HCT116 (cell line): Measurements from ENCODE around the gene TUBB1. TPM values are rescaled to one million over a fixed set of nuclear protein-coding genes. Genes with fewer than 3 reads are reported as not detected.

Source experiments
- ATAC-seq: fragments of 200-7000 bp; cut with Tn5 transposase; 2 replicates; pipeline ENCODE4 v1.9.1; 2020; ENCODE audit warnings: mild to moderate bottlenecking, moderate library complexity
- BruUV-seq: library from RNA; stranded (reverse); fragments of 400-500 nt; replicated peaks from 2 replicates; lab custom pipeline; 2021; lab: Mats Ljungman, UMichigan
- CTCF ChIA-PET: fragments of 300-600 bp; sonication (Branson Sonifier 250); formaldehyde crosslinking; loops from one replicate; lab custom pipeline; 2021; ENCODE audit warnings: antibody characterized with exemption; lab: Charles Lee
- POLR2A ChIA-PET: fragments of 300-600, 350-600 bp; sonication (Branson Sonifier 250); formaldehyde crosslinking; loops from one replicate; lab custom pipeline; 2021; ENCODE audit warnings: antibody characterized with exemption; lab: Charles Lee
- RAD21 ChIA-PET, 2 experiments: fragments of 300-600 bp; sonication (Branson Sonifier 250); formaldehyde crosslinking; loops; one replicate each; lab custom pipeline; 2023; ENCODE audit warnings: low total read pairs in 2 of 2; ENCODE audit not compliant: uncharacterized antibody in 2 of 2, unreplicated experiment in 2 of 2, low non-redundant PET in 1 of 2; lab: Charles Lee
- DNase-seq: peaks from one replicate; pipeline ENCODE4 v3.0.0-alpha.2; 2010; ENCODE audit warnings: low read depth, low spot score
- H2AFZ ChIP-seq: fragments of 200-600 bp; shearing (Covaris generic), sonication (generic); 2 replicates; pipeline ENCODE4 v1.6.1; 2017; ENCODE audit warnings: low read depth, mixed run types, mixed read lengths, antibody characterized with exemption, low read length; ENCODE audit not compliant: poor library complexity, severe bottlenecking
- H3K27ac ChIP-seq: 2 replicates; pipeline ENCODE4 v1.5.1; 2012; ENCODE audit warnings: low read depth, low read length
- H3K27me3 ChIP-seq: fragments of 200-600 bp; sonication (generic); 2 replicates; pipeline ENCODE4 v1.6.1; 2016; ENCODE audit warnings: mixed run types, low read length, mixed read lengths; ENCODE audit not compliant: insufficient read depth
- H3K36me3 ChIP-seq, 2 experiments: fragments of 200-500 bp in 1 of 2; fragments of 200-600 bp in 1 of 2; sonication (Bioruptor generic) in 1 of 2; sonication (generic) in 1 of 2; 2 replicates each; pipeline versions ENCODE4 v1.5.1 to v1.6.1; 2014 to 2016; ENCODE audit warnings: low read length in 2 of 2, inconsistent platforms in 1 of 2, mixed read lengths in 1 of 2, mixed run types in 1 of 2; ENCODE audit not compliant: insufficient read depth in 2 of 2, control insufficient read depth in 1 of 2
- H3K4me1 ChIP-seq, 2 experiments: fragments of 200-600 bp in 1 of 2; sonication (generic) in 1 of 2; 2 replicates each; pipeline versions ENCODE4 v1.5.1 to v1.6.1; 2012 to 2017; ENCODE audit warnings: low read length in 2 of 2, inconsistent platforms in 1 of 2, mild to moderate bottlenecking in 1 of 2, mixed read lengths in 1 of 2, mixed run types in 1 of 2, moderate library complexity in 1 of 2; ENCODE audit not compliant: insufficient read depth in 2 of 2, control insufficient read depth in 1 of 2
- H3K4me2 ChIP-seq: fragments of 200-600 bp; sonication (generic); 2 replicates; pipeline ENCODE4 v1.6.1; 2017; ENCODE audit warnings: mixed run types, low read length, mixed read lengths
- H3K4me3 ChIP-seq, 2 experiments: fragments of 200-600 bp in 1 of 2; sonication (generic) in 1 of 2; replicated peaks in 1 of 2; 2 replicates each; pipeline ENCODE4 v1.5.1; 2011 to 2016; ENCODE audit warnings: low read length in 2 of 2, control low read depth in 1 of 2, low read depth in 1 of 2, mild to moderate bottlenecking in 1 of 2, mixed read lengths in 1 of 2, mixed run types in 1 of 2
- H3K79me2 ChIP-seq: fragments of 200-600 bp; sonication (generic); 2 replicates; pipeline ENCODE4 v1.6.1; 2017; ENCODE audit warnings: mild to moderate bottlenecking, mixed run types, low read length, moderate library complexity, mixed read lengths; ENCODE audit not compliant: insufficient read depth
- H3K9ac ChIP-seq: fragments of 200-600 bp; sonication (generic); 2 replicates; pipeline ENCODE4 v1.6.1; 2016; ENCODE audit warnings: low read length, mixed read lengths
- H3K9me2 ChIP-seq: fragments of 200-600 bp; sonication (generic), shearing (Covaris generic); 2 replicates; pipeline ENCODE4 v1.6.1; 2017; ENCODE audit warnings: mixed run types, mild to moderate bottlenecking, moderate library complexity; ENCODE audit not compliant: insufficient read depth
- H3K9me3 ChIP-seq, 2 experiments: fragments of 200-500 bp in 1 of 2; fragments of 200-600 bp in 1 of 2; sonication (Bioruptor generic) in 1 of 2; sonication (generic) in 1 of 2; 2 replicates each; pipeline ENCODE4 v1.6.1; 2014 to 2017; ENCODE audit warnings: low read length in 2 of 2, mixed read lengths in 2 of 2, inconsistent platforms in 1 of 2, low read depth in 1 of 2, mild to moderate bottlenecking in 1 of 2, mixed run types in 1 of 2, moderate library complexity in 1 of 2; ENCODE audit not compliant: control insufficient read depth in 1 of 2, insufficient read depth in 1 of 2
- H4K20me1 ChIP-seq: fragments of 200-600 bp; sonication (generic), shearing (Covaris generic); 2 replicates; pipeline ENCODE4 v1.6.1; 2017; ENCODE audit warnings: mixed run types, mild to moderate bottlenecking, moderate library complexity; ENCODE audit not compliant: insufficient read depth
- ATF3 ChIP-seq: IDR thresholded peaks from 2 replicates; pipeline ENCODE4 v1.6.1; 2012
- CBX3 ChIP-seq: IDR thresholded peaks from 2 replicates; pipeline ENCODE4 v1.6.1; 2012; ENCODE audit warnings: low read depth
- CEBPB ChIP-seq: IDR thresholded peaks from 2 replicates; pipeline ENCODE4 v1.6.1; 2012; ENCODE audit warnings: low read depth
- CTCF ChIP-seq, 3 experiments: fragments of 200-600 bp in 1 of 3; sonication (generic) in 1 of 3; IDR thresholded peaks in 2 of 3; conservative IDR thresholded peaks in 1 of 3; 2 replicates each; pipeline ENCODE4 v1.5.1; 2012 to 2017; ENCODE audit warnings: low read depth in 2 of 3, low read length in 2 of 3, antibody characterized with exemption in 1 of 3, borderline replicate concordance in 1 of 3, control low read depth in 1 of 3, mild to moderate bottlenecking in 1 of 3, mixed read lengths in 1 of 3, mixed run types in 1 of 3, moderate library complexity in 1 of 3; ENCODE audit not compliant: insufficient read depth in 1 of 3
- EGR1 ChIP-seq: IDR thresholded peaks from 2 replicates; pipeline ENCODE4 v1.6.1; 2012; ENCODE audit warnings: low read depth
- ELF1 ChIP-seq: IDR thresholded peaks from 2 replicates; pipeline ENCODE4 v1.6.1; 2012; ENCODE audit warnings: low read depth, borderline replicate concordance
- FOSL1 ChIP-seq: IDR thresholded peaks from 2 replicates; pipeline ENCODE4 v1.6.1; 2012; ENCODE audit warnings: low read depth
- JUND ChIP-seq: IDR thresholded peaks from 2 replicates; pipeline ENCODE4 v1.6.1; 2012
- MAX ChIP-seq: IDR thresholded peaks from 2 replicates; pipeline ENCODE4 v1.6.1; 2012
- POLR2A ChIP-seq: IDR thresholded peaks from 2 replicates; pipeline ENCODE4 v1.7.0; 2011; ENCODE audit warnings: borderline replicate concordance; ENCODE audit not compliant: insufficient read depth, insufficient read length; ENCODE audit errors: extremely low read depth
- POLR2AphosphoS5 ChIP-seq: IDR thresholded peaks from 2 replicates; pipeline ENCODE4 v1.6.1; 2011; ENCODE audit warnings: mild to moderate bottlenecking, low read depth, low read length, moderate library complexity
- SP1 ChIP-seq: IDR thresholded peaks from 2 replicates; pipeline ENCODE4 v1.6.1; 2012; ENCODE audit warnings: low read depth
- SRF ChIP-seq: IDR thresholded peaks from 2 replicates; pipeline ENCODE4 v1.6.1; 2012; ENCODE audit warnings: low read depth
- YY1 ChIP-seq: IDR thresholded peaks from 2 replicates; pipeline ENCODE4 v1.6.1; 2011; ENCODE audit warnings: low read length, low read depth, moderate library complexity, mild to moderate bottlenecking; ENCODE audit not compliant: insufficient replicate concordance; ENCODE audit errors: extremely low read depth
- ZFX ChIP-seq: fragments of 450-650 bp; IDR thresholded peaks from 2 replicates; pipeline ENCODE4 v1.6.1; 2017
- ZNF274 ChIP-seq: fragments of 200-500 bp; sonication (Bioruptor generic); IDR thresholded peaks from 2 replicates; pipeline ENCODE4 v1.6.1; 2014; ENCODE audit warnings: mild to moderate bottlenecking, low read depth, low read length, inconsistent platforms
- intact Hi-C: fragments of 100-400 bp; cut with micrococcal nuclease; formaldehyde crosslinking; loops from 2 replicates; pipeline ENCODE4 v1.10.0; 2022
- total RNA-seq: library from RNA; stranded (reverse); gene quantifications from one replicate; pipeline ENCODE4 v1.2.1, GENCODE V29; 2021; ENCODE audit not compliant: unreplicated experiment

TUBB1 gene
- total RNA-seq, 1 experiment from 2014 or later, result not detected

- TF ChIP-seq ELF1 (no peak), SRF (no peak), CBX3 (no peak), ZFX (no peak)
- Histone ChIP-seq H4K20me1 (no peaks in the 10 kb centered on the region), H3K4me1 (no peaks in the 10 kb centered on the region), H3K9ac (no peak overlapping the region), H3K9me3 (no peaks in the 10 kb centered on the region), H2AFZ (no peak overlapping the region), H3K4me2 (no peak overlapping the region), H3K27me3 (no peaks in the 10 kb centered on the region), H3K27ac (no peak overlapping the region), H3K4me3 (no peak overlapping the region), H3K79me2 (peaks cover 54% of the 10 kb centered on the region), H3K9me2 (no peaks in the 10 kb centered on the region), H3K36me3 (peaks cover 64 to 78% of the 10 kb centered on the region in 2 experiments)
- BruUV-seq, result TSS peak; percentile 1
- ATAC-seq, result no peak
- DNase-seq, result no peak
- intact Hi-C loops, result loop anchor here (10.0 kb wide), 1 partner anchor 84 kb away; no protein-coding TSS in a partner anchor
- ChIA-PET CTCF (no interaction called here), RAD21 (no interaction called here), POLR2A (no interaction called here)
Observed at GRCh38 chr20:58989196-58989595, 30.0 kb upstream of the TUBB1 start.

GRCh38 chr20:58990651-58991445, 28.4 kb upstream of the TUBB1 start:
- Histone ChIP-seq H3K36me3 (peaks cover 80 to 88% of the 10 kb centered on the region in 2 experiments), H3K9me2 (no peaks in the 10 kb centered on the region), H3K9me3 (no peaks in the 10 kb centered on the region), H3K27ac (no peak overlapping the region), H4K20me1 (no peaks in the 10 kb centered on the region), H3K9ac (no peak overlapping the region), H3K4me3 (no peak overlapping the region), H3K79me2 (peaks cover 37% of the 10 kb centered on the region), H3K4me1 (no peaks in the 10 kb centered on the region), H3K4me2 (no peak overlapping the region), H3K27me3 (no peaks in the 10 kb centered on the region), H2AFZ (no peak overlapping the region)
- no peak for DNase-seq
- POLR2A ChIA-PET, result interaction anchor here (0.6 kb wide), 1 partner anchor 9 kb away, joined by 3 read pairs; no protein-coding TSS in a partner anchor
- RAD21 ChIA-PET, result no interaction called here
- CTCF ChIA-PET, result no interaction called here
- intact Hi-C loops, result no loop called here
- ATAC-seq, result no peak
- no TSS peak for BruUV-seq
- TF ChIP-seq EGR1 (no peak), CBX3 (no peak), ZNF274 (no peak), MAX (no peak), YY1 (no peak), SRF (no peak), POLR2A (no peak), CEBPB (no peak), POLR2AphosphoS5 (no peak), SP1 (no peak), FOSL1 (no peak), CTCF (IDR thresholded peaks at IDR 0.05 in 2 of 3, conservative IDR thresholded peaks at IDR 0.05 in 1 of 3; ENCODE audit: borderline replicate concordance in 1 of 3, insufficient read depth in 1 of 3, low read depth in 2 of 3, low read length in 2 of 3) (no peak), ATF3 (no peak), JUND (no peak)
